ENCODE data around the gene ABCF2.
A peak's percentile ranks its signal among the peaks of the same experiment; 100 is the strongest.

ABCF2 gene

GRCh38 chr7:151174246-151175046, 52.6 kb downstream of the ABCF2 start:
- no peak overlapping the region for H3K27ac ChIP-seq
- TF ChIP-seq CTCF (conservative IDR thresholded peaks at IDR 0.05), result no peak

GRCh38 chr7:151173386-151174245, 53.4 kb downstream of the ABCF2 start:
- H3K27ac ChIP-seq, result no peak overlapping the region
- no peak for TF ChIP-seq CTCF (conservative IDR thresholded peaks at IDR 0.05)

- TF ChIP-seq CTCF (conservative IDR thresholded peaks at IDR 0.05), result peak; percentile 100
- H3K27ac ChIP-seq, result no peak overlapping the region
Measured at GRCh38 chr7:151172273-151173141, 54.5 kb downstream of the ABCF2 start.

- H3K27ac ChIP-seq, result no peak overlapping the region
- no peak for TF ChIP-seq CTCF (conservative IDR thresholded peaks at IDR 0.05)
Measured at GRCh38 chr7:151168787-151169162, 58.2 kb downstream of the ABCF2 start.

GRCh38 chr7:151168003-151168786, 58.8 kb downstream of the ABCF2 start:
- TF ChIP-seq CTCF (conservative IDR thresholded peaks at IDR 0.05), result peak; percentile 90

GRCh38 chr7:151167197-151167961, 59.6 kb downstream of the ABCF2 start, which contains the start of gene GBX1:
Gene GBX1, minus strand, starts transcription at chr7:151167694. Its CDS starts 146 bp downstream, at chr7:151167548.
- no peak; the same call in 1 of the 2 replicates for TF ChIP-seq CTCF (conservative IDR thresholded peaks at IDR 0.05)
- peak within 1 kb of the TSS; percentile 18; the same call in 1 of the 2 replicates for H3K27ac ChIP-seq

More at GRCh38 chr7:151168003-151168786, 58.8 kb downstream of the ABCF2 start:
- no peak overlapping the region for H3K27ac ChIP-seq
